Right lobe of liver (tissue), 4 donors: ENCODE measurements around the gene ADAM12.

Experiments
- POLR2A ChIP-seq: fragments of 450-650 bp; IDR thresholded peaks from one replicate; pipeline ENCODE4 v1.6.1; 2017; ENCODE audit warnings: antibody characterized with exemption, mild to moderate bottlenecking
- TF ChIP-seq, protein P1 (sequence below), 4 donors: fragments of 200-600 bp in 3 of 4; fragments of 450-650 bp in 1 of 4; IDR thresholded peaks; one replicate each; pipeline versions ENCODE4 v1.5.1 to v1.8.0; 2016 to 2022; ENCODE audit warnings: antibody characterized with exemption in 4 of 4, mild to moderate bottlenecking in 2 of 4
- donor health status: DM: no; HTN: no; CAD: no.
- donor health status: DM: no; HTN: no; CAD: no.
- donor health status: DM: no; HTN: yes; CAD: no.

DNA sequence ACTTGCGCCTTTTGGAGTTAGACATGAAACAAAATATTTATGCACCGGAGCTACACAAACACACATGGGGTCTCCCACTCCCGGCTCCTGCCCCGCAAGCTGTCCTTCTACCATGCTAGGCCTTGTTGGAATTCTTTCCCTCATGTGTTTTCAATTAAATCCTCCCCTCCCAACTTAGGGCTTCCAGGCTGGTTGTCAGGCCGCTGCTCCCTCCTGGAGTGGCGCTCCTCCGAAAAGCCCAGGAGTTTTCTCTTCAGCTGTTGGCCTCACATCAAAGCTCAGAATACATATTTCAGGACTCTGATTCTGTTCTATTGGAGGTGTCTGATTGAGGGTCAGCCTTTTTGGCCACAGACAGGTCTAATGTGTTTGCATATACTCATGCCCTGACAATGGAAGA, 378.6 kb downstream of the ADAM12 start:
- TF ChIP-seq, protein P1, sequence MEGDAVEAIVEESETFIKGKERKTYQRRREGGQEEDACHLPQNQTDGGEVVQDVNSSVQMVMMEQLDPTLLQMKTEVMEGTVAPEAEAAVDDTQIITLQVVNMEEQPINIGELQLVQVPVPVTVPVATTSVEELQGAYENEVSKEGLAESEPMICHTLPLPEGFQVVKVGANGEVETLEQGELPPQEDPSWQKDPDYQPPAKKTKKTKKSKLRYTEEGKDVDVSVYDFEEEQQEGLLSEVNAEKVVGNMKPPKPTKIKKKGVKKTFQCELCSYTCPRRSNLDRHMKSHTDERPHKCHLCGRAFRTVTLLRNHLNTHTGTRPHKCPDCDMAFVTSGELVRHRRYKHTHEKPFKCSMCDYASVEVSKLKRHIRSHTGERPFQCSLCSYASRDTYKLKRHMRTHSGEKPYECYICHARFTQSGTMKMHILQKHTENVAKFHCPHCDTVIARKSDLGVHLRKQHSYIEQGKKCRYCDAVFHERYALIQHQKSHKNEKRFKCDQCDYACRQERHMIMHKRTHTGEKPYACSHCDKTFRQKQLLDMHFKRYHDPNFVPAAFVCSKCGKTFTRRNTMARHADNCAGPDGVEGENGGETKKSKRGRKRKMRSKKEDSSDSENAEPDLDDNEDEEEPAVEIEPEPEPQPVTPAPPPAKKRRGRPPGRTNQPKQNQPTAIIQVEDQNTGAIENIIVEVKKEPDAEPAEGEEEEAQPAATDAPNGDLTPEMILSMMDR (IDR thresholded peaks at IDR 0.05) = no peak
- TF ChIP-seq POLR2A = no peak
